ENCODE results near the gene CD6. TPM values are rescaled to one million over a fixed set of nuclear protein-coding genes. Genes with fewer than 3 reads are reported as not detected.

Gene CD6
- total and polyA plus RNA-seq, 10 of the 15 experiments (the other 5 are each of a cell fraction or from before 2014, with no cell fraction given) = 0.37 to 17.6 (median 6.2) TPM

DNA sequence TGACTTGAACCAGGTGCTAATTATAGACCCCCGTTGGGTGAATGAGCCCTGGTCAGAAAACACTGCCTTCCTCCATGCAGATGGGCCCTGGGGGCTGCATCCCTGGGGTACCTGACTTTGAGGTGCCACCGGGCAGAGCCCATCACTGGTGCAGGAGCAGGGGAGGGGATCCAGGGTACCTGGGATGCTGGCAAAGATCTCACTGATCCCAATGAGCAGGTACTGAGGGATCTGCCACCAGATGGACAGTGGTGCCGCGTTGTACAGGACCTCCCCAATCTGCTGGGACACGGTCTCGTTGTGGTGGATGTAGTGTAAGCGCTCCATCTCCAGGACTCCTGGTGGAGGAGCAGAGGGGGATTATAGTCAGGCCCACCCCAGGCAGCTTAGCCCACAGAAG, 32.2 kb upstream of the CD6 start (continued):
- TF ChIP-seq, protein P1, sequence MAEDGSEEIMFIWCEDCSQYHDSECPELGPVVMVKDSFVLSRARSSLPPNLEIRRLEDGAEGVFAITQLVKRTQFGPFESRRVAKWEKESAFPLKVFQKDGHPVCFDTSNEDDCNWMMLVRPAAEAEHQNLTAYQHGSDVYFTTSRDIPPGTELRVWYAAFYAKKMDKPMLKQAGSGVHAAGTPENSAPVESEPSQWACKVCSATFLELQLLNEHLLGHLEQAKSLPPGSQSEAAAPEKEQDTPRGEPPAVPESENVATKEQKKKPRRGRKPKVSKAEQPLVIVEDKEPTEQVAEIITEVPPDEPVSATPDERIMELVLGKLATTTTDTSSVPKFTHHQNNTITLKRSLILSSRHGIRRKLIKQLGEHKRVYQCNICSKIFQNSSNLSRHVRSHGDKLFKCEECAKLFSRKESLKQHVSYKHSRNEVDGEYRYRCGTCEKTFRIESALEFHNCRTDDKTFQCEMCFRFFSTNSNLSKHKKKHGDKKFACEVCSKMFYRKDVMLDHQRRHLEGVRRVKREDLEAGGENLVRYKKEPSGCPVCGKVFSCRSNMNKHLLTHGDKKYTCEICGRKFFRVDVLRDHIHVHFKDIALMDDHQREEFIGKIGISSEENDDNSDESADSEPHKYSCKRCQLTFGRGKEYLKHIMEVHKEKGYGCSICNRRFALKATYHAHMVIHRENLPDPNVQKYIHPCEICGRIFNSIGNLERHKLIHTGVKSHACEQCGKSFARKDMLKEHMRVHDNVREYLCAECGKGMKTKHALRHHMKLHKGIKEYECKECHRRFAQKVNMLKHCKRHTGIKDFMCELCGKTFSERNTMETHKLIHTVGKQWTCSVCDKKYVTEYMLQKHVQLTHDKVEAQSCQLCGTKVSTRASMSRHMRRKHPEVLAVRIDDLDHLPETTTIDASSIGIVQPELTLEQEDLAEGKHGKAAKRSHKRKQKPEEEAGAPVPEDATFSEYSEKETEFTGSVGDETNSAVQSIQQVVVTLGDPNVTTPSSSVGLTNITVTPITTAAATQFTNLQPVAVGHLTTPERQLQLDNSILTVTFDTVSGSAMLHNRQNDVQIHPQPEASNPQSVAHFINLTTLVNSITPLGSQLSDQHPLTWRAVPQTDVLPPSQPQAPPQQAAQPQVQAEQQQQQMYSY (CRISPR knock-in tag; IDR thresholded peaks at IDR 0.05) = no peak
- TF ChIP-seq ZBED1 (IDR thresholded peaks at IDR 0.05; ENCODE audit: borderline replicate concordance) = no peak
- no peak for TF ChIP-seq ETV6 (conservative IDR thresholded peaks at IDR 0.05 in 1 of 2, IDR thresholded peaks at IDR 0.05 in 1 of 2; ENCODE audit: borderline replicate concordance in 1 of 2, low read depth in 1 of 2)
- TF ChIP-seq KDM1A (IDR thresholded peaks at IDR 0.05; ENCODE audit: borderline replicate concordance) = no peak
- TF ChIP-seq, protein P2, sequence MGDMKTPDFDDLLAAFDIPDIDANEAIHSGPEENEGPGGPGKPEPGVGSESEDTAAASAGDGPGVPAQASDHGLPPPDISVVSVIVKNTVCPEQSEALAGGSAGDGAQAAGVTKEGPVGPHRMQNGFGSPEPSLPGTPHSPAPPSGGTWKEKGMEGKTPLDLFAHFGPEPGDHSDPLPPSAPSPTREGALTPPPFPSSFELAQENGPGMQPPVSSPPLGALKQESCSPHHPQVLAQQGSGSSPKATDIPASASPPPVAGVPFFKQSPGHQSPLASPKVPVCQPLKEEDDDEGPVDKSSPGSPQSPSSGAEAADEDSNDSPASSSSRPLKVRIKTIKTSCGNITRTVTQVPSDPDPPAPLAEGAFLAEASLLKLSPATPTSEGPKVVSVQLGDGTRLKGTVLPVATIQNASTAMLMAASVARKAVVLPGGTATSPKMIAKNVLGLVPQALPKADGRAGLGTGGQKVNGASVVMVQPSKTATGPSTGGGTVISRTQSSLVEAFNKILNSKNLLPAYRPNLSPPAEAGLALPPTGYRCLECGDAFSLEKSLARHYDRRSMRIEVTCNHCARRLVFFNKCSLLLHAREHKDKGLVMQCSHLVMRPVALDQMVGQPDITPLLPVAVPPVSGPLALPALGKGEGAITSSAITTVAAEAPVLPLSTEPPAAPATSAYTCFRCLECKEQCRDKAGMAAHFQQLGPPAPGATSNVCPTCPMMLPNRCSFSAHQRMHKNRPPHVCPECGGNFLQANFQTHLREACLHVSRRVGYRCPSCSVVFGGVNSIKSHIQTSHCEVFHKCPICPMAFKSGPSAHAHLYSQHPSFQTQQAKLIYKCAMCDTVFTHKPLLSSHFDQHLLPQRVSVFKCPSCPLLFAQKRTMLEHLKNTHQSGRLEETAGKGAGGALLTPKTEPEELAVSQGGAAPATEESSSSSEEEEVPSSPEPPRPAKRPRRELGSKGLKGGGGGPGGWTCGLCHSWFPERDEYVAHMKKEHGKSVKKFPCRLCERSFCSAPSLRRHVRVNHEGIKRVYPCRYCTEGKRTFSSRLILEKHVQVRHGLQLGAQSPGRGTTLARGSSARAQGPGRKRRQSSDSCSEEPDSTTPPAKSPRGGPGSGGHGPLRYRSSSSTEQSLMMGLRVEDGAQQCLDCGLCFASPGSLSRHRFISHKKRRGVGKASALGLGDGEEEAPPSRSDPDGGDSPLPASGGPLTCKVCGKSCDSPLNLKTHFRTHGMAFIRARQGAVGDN (IDR thresholded peaks at IDR 0.05) = no peak
- no peak for TF ChIP-seq ZNF384 (IDR thresholded peaks at IDR 0.05; ENCODE audit: borderline replicate concordance, low read depth, low read length)
